ENCODE results near the gene DNAJB8. TPM values are rescaled to one million over a fixed set of nuclear protein-coding genes. Genes with fewer than 3 reads are reported as not detected.

DNAJB8 gene
- total RNA-seq, 4 donors from 2014 or later, result not detected

DNA sequence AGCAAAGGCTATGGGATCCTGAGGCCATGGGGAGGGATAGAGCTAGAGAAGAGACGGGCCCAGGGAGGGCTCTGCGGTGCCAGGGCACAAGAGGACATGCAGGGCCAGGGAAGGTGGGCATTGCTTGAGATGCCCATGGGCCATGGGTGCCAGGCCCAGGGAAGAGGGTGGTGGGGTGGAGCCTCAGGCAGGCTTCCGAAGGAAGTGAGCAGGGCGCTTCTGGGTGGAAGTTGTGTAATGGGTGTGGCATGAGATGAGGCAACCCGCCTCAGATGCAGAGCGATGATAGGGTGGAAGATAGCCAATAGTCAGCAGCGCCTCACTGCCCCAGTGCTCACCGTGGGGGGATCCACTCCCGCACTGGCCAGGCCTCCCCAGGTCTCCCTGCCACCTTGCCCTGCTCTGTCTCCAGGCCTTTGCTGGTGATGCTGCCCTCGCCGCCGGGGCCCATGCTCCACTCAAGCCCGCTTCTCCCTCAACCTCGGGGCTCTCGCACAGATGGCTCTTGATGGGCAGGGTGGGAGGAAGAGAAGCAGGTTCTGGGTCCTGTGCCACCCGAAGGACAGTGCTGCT, 51.4 kb downstream of the DNAJB8 start:
- TF ChIP-seq, protein P1, sequence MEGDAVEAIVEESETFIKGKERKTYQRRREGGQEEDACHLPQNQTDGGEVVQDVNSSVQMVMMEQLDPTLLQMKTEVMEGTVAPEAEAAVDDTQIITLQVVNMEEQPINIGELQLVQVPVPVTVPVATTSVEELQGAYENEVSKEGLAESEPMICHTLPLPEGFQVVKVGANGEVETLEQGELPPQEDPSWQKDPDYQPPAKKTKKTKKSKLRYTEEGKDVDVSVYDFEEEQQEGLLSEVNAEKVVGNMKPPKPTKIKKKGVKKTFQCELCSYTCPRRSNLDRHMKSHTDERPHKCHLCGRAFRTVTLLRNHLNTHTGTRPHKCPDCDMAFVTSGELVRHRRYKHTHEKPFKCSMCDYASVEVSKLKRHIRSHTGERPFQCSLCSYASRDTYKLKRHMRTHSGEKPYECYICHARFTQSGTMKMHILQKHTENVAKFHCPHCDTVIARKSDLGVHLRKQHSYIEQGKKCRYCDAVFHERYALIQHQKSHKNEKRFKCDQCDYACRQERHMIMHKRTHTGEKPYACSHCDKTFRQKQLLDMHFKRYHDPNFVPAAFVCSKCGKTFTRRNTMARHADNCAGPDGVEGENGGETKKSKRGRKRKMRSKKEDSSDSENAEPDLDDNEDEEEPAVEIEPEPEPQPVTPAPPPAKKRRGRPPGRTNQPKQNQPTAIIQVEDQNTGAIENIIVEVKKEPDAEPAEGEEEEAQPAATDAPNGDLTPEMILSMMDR (IDR thresholded peaks at IDR 0.05), result no peak
- TF ChIP-seq POLR2A (IDR thresholded peaks at IDR 0.05), result no peak
- whole genome bisulfite sequencing, 2 donors, result 85% methylated on average over 16 of the region's 16 CpGs
- no peak overlapping the region for H3K4me3 ChIP-seq (ENCODE audit: low read depth, poor library complexity, severe bottlenecking)
- no peak for DNase-seq (ENCODE audit: low spot score in 2 of 2)
- intact Hi-C loops (cut with DNase I; ENCODE audit: low total_unique reads), result no loop called here

GRCh38 chr3:128413413-128414205, 53.1 kb downstream of the DNAJB8 start:
- H3K4me3 ChIP-seq (ENCODE audit: low read depth, poor library complexity, severe bottlenecking), result no peak overlapping the region
- intact Hi-C loops (cut with DNase I; ENCODE audit: low total_unique reads), result no loop called here
- 91 to 92% methylated on average over 20 to 24 of the region's 24 CpGs for WGBS, 2 donors
- no peak for DNase-seq (ENCODE audit: low spot score in 2 of 2)
- TF ChIP-seq, protein P1 (IDR thresholded peaks at IDR 0.05), result no peak
- no peak for TF ChIP-seq POLR2A (IDR thresholded peaks at IDR 0.05)

GRCh38 chr3:128413003-128413370, 53.7 kb downstream of the DNAJB8 start:
- 77 to 84% methylated on average over 7 to 8 of the region's 8 CpGs for WGBS, 2 donors
- no peak for TF ChIP-seq POLR2A (IDR thresholded peaks at IDR 0.05)
- TF ChIP-seq, protein P1 (IDR thresholded peaks at IDR 0.05), result no peak
- DNase-seq (ENCODE audit: low spot score in 2 of 2), result no peak

More at GRCh38 chr3:128413003-128413370, 53.7 kb downstream of the DNAJB8 start:
- intact Hi-C loops (cut with DNase I; ENCODE audit: low total_unique reads), result no loop called here
- no peak overlapping the region for H3K4me3 ChIP-seq (ENCODE audit: low read depth, poor library complexity, severe bottlenecking)

Other genes with a start within 250 kb of the DNAJB8 start
- 1 to 10 TPM; 2.3 to 9.3 (median 6.6) TPM for gene GATA2, start 26.3 kb upstream of the DNAJB8 start, total RNA-seq
- gene RPN1, start 183.9 kb upstream of the DNAJB8 start, total RNA-seq, result 100 to 1,000 TPM in 3 of 4 donors, 10 to 100 TPM in 1; 99.9 to 173 (median 141) TPM